GM23338 (cell line): ENCODE results near the gene RNF152. TPM values are rescaled to one million over a fixed set of nuclear protein-coding genes. Genes with fewer than 3 reads are reported as not detected.

Source experiments
- ATAC-seq: fragments of 200-7000 bp; cut with Tn5 transposase; 3 replicates; pipeline ENCODE4 v1.9.1; 2020
- DNase-seq: peaks from one replicate; pipeline ENCODE4 v3.0.0-alpha.2; 2015; ENCODE audit warnings: low spot score
- H2AFZ ChIP-seq: fragments of 200-600 bp; sonication (generic); 2 replicates; pipeline ENCODE4 v1.8.0; 2016; ENCODE audit warnings: antibody characterized with exemption, mild to moderate bottlenecking, moderate library complexity
- H3F3A ChIP-seq: fragments of 200-600 bp; sonication (generic); replicated peaks from 2 replicates; pipeline ENCODE4 v1.8.0; 2017; ENCODE audit warnings: antibody characterized with exemption, mixed run types, low read depth
- H3K27ac ChIP-seq: fragments of 200-600 bp; sonication (generic); 2 replicates; pipeline ENCODE4 v1.6.1; 2016; ENCODE audit warnings: low read depth
- H3K27me3 ChIP-seq: fragments of 200-600 bp; sonication (generic); 2 replicates; pipeline ENCODE4 v1.8.0; 2016; ENCODE audit warnings: mild to moderate bottlenecking, mixed run types, moderate library complexity; ENCODE audit not compliant: insufficient read depth
- H3K36me3 ChIP-seq: fragments of 200-600 bp; sonication (generic); 2 replicates; pipeline ENCODE4 v1.8.0; 2016; ENCODE audit warnings: mild to moderate bottlenecking; ENCODE audit not compliant: insufficient read depth
- H3K4me1 ChIP-seq: fragments of 200-600 bp; sonication (generic); 2 replicates; pipeline ENCODE4 v1.8.0; 2016; ENCODE audit warnings: mild to moderate bottlenecking, moderate library complexity; ENCODE audit not compliant: insufficient read depth
- H3K4me2 ChIP-seq: fragments of 200-600 bp; sonication (generic); 2 replicates; pipeline ENCODE4 v1.7.1; 2017; ENCODE audit warnings: mixed run types
- H3K4me3 ChIP-seq: fragments of 200-600 bp; sonication (generic); 2 replicates; pipeline ENCODE4 v1.6.1; 2016; ENCODE audit warnings: mixed run types
- H3K79me2 ChIP-seq: fragments of 200-600 bp; sonication (generic); replicated peaks from 2 replicates; pipeline ENCODE4 v1.8.0; 2017; ENCODE audit warnings: mild to moderate bottlenecking; ENCODE audit not compliant: insufficient read depth
- H3K9me2 ChIP-seq: fragments of 200-600 bp; sonication (generic); 2 replicates; pipeline ENCODE4 v1.8.0; 2017; ENCODE audit not compliant: insufficient read depth
- H4K20me1 ChIP-seq: fragments of 200-600 bp; sonication (generic); replicated peaks from 2 replicates; pipeline ENCODE4 v1.8.0; 2017; ENCODE audit warnings: mild to moderate bottlenecking; ENCODE audit not compliant: insufficient read depth
- H3K27ac Mint-ChIP-seq: 2 replicates; pipeline ENCODE4 v1.8.0; 2020; ENCODE audit warnings: inconsistent platforms, mild to moderate bottlenecking, moderate library complexity, mixed read lengths
- H3K27me3 Mint-ChIP-seq: 3 replicates; pipeline ENCODE4 v1.8.0; 2022; ENCODE audit warnings: low read depth, mild to moderate bottlenecking, moderate library complexity, mixed read lengths, inconsistent platforms; ENCODE audit not compliant: insufficient read depth, poor library complexity
- H3K36me3 Mint-ChIP-seq: 3 replicates; pipeline ENCODE4 v1.8.0; 2021; ENCODE audit warnings: low read depth, mild to moderate bottlenecking, inconsistent platforms, moderate library complexity, mixed read lengths
- H3K4me1 Mint-ChIP-seq: 3 replicates; pipeline ENCODE4 v1.8.0; 2020; ENCODE audit warnings: mild to moderate bottlenecking, inconsistent platforms, mixed read lengths
- H3K4me3 Mint-ChIP-seq: 3 replicates; pipeline ENCODE4 v1.8.0; 2021; ENCODE audit warnings: moderate library complexity, mild to moderate bottlenecking, inconsistent platforms, mixed read lengths
- H3K9me3 Mint-ChIP-seq: 3 replicates; pipeline ENCODE4 v1.8.0; 2020; ENCODE audit warnings: moderate library complexity, mild to moderate bottlenecking, inconsistent platforms, mixed read lengths
- CREB1 ChIP-seq: fragments of 250-450 bp; sonication (Bioruptor Pico); IDR thresholded peaks from 2 replicates; pipeline ENCODE4 v1.5.0; 2020; ENCODE audit warnings: low read depth, mild to moderate bottlenecking, moderate library complexity
- CTCF ChIP-seq, 2 experiments: fragments of 200-600 bp in 1 of 2; sonication (generic) in 1 of 2; conservative IDR thresholded peaks; 2 replicates each; pipeline versions ENCODE4 v1.5.1 to v1.6.1; 2016 to 2017; ENCODE audit warnings: antibody characterized with exemption in 2 of 2, low read depth in 2 of 2, mild to moderate bottlenecking in 2 of 2, moderate library complexity in 1 of 2
- ETS1 ChIP-seq: IDR thresholded peaks from 2 replicates; pipeline ENCODE4 v1.6.1; 2016; ENCODE audit warnings: antibody characterized with exemption
- EZH2 ChIP-seq: fragments of 200-600 bp; sonication (generic); IDR thresholded peaks from one replicate; pipeline ENCODE4 v1.8.0; 2017; ENCODE audit warnings: antibody characterized with exemption, mild to moderate bottlenecking, low read depth; ENCODE audit not compliant: unreplicated experiment
- EZH2phosphoT487 ChIP-seq: fragments of 200-600 bp; sonication (generic); IDR thresholded peaks from one replicate; pipeline ENCODE4 v1.8.1; 2018; ENCODE audit warnings: antibody characterized with exemption; ENCODE audit not compliant: unreplicated experiment
- JUNB ChIP-seq: IDR thresholded peaks from one replicate; pipeline ENCODE4 v1.6.1; 2016; ENCODE audit warnings: antibody characterized with exemption; ENCODE audit not compliant: unreplicated experiment
- NANOG ChIP-seq: IDR thresholded peaks from 2 replicates; pipeline ENCODE4 v1.6.1; 2016; ENCODE audit warnings: antibody characterized with exemption, borderline replicate concordance
- REST ChIP-seq: IDR thresholded peaks from one replicate; pipeline ENCODE4 v1.6.1; 2018; ENCODE audit warnings: antibody characterized with exemption; ENCODE audit not compliant: unreplicated experiment
- STAT1 ChIP-seq: IDR thresholded peaks from one replicate; pipeline ENCODE4 v1.6.1; 2016; ENCODE audit warnings: antibody characterized with exemption; ENCODE audit not compliant: unreplicated experiment
- ZNF114 ChIP-seq: fragments of 250-450 bp; sonication (Bioruptor Pico); IDR thresholded peaks from 2 replicates; pipeline ENCODE4 v1.5.0; 2020; ENCODE audit warnings: mild to moderate bottlenecking, moderate library complexity
- ZNF331 ChIP-seq: fragments of 250-450 bp; sonication (Bioruptor Pico); IDR thresholded peaks from 2 replicates; pipeline ENCODE4 v1.5.0; 2020; ENCODE audit warnings: low read depth, mild to moderate bottlenecking, moderate library complexity
- ZNF462 ChIP-seq: fragments of 250-450 bp; sonication (Bioruptor Pico); IDR thresholded peaks from 2 replicates; pipeline ENCODE4 v1.5.0; 2020; ENCODE audit warnings: mild to moderate bottlenecking, moderate library complexity
- polyA plus RNA-seq: library from polyadenylated mRNA; unstranded; fragments of >200 nt; fragmentation: Nextera tagmentation; extraction: Ambion mirVana; gene quantifications from 2 replicates; pipeline ENCODE4 v1.2.1, GENCODE V29; 2016
- total RNA-seq: library from RNA; depleted of rRNA; stranded (reverse); fragments of >200 nt; shearing (Covaris generic); gene quantifications from 2 replicates; pipeline ENCODE4 v1.2.3, GENCODE V29; 2014

Gene RNF152
- total and polyA plus RNA-seq, 2 experiments from 2014 or later: 1.2 to 2.9 TPM

GRCh38 chr18:61882296-61883004 lies 10.4 kb downstream of the RNF152 start:
- DNase-seq (peak; percentile 11), ATAC-seq (no peak)
- Histone ChIP-seq H4K20me1 (no peaks in the 10 kb centered on the region), H3K27me3 (no peaks in the 10 kb centered on the region), H3K36me3 (no peaks in the 10 kb centered on the region), H2AFZ (no peak overlapping the region), H3K4me2 (no peak overlapping the region), H3K79me2 (no peaks in the 10 kb centered on the region), H3K4me3 (no peak overlapping the region), H3K4me1 (no peaks in the 10 kb centered on the region), H3F3A (no peaks in the 10 kb centered on the region), H3K27ac (no peak overlapping the region), H3K9me2 (no peaks in the 10 kb centered on the region)
- Mint-ChIP-seq H3K4me3 (no peak overlapping the region), H3K36me3 (no peaks in the 10 kb centered on the region), H3K9me3 (no peaks in the 10 kb centered on the region; the same call in 2 of the 3 replicates), H3K4me1 (no peaks in the 10 kb centered on the region), H3K27me3 (no peaks in the 10 kb centered on the region), H3K27ac (no peak overlapping the region)
- no peak for TF ChIP-seq REST
- TF ChIP-seq JUNB: no peak
- TF ChIP-seq NANOG: no peak
- no peak for TF ChIP-seq CREB1 (CRISPR knock-in tag)
- no peak for TF ChIP-seq STAT1
- no peak for TF ChIP-seq ZNF114
- no peak for TF ChIP-seq EZH2phosphoT487
- no peak for TF ChIP-seq ETS1
- TF ChIP-seq CTCF (conservative IDR thresholded peaks at IDR 0.05; ENCODE audit: low read depth in 2 of 2): no peak
- no peak for TF ChIP-seq ZNF462
- no peak for TF ChIP-seq EZH2
- no peak for TF ChIP-seq ZNF331 (CRISPR knock-in tag)
